Measurements from ENCODE around the gene SF1. TPM values are rescaled to one million over a fixed set of nuclear protein-coding genes. Genes with fewer than 3 reads are reported as not detected.

Gene SF1
- total RNA-seq, 1 experiment from 2014 or later: 360 TPM

GRCh38 chr11:64799623-64800302 is 21.4 kb upstream of the SF1 start:
- ChIA-PET POLR2A (interaction anchor here (1.6 kb wide), 1 partner anchor 21 kb away, joined by 4 read pairs; the partner anchor contains the start of gene SF1), CTCF (interaction anchor here (0.5 to 0.6 kb wide), 2 partner anchors 75 to 476 kb away, joined by 3 to 14 read pairs; no protein-coding TSS in a partner anchor)
- in situ Hi-C loops (cut with HindIII; ENCODE audit: low pct_unique_long_range_greater_than_20kb, low sequenced_read_pairs): no loop called here
- Histone ChIP-seq H3K4me1 (ENCODE audit: control insufficient read depth, insufficient read depth, low read length) (peaks cover 18% of the 10 kb centered on the region), H3K27ac (ENCODE audit: low read length) (no peak overlapping the region), H3K27me3 (ENCODE audit: control insufficient read depth, insufficient read depth, low read length) (no peaks in the 10 kb centered on the region), H3K9me3 (ENCODE audit: control insufficient read depth, insufficient read depth, low read depth, low read length) (no peaks in the 10 kb centered on the region), H3K36me3 (ENCODE audit: control insufficient read depth, insufficient read depth, low read length) (no peaks in the 10 kb centered on the region; the same call in 1 of the 2 replicates), H3K4me3 (ENCODE audit: low read depth in 2 of 2, low read length in 2 of 2) (no peak overlapping the region)
- TF ChIP-seq SIN3A (IDR thresholded peaks at IDR 0.05; ENCODE audit: borderline replicate concordance, insufficient read depth, low read depth, low read length) (no peak), TCF7L2 (IDR thresholded peaks at IDR 0.05; ENCODE audit: low read depth, low read length) (no peak), CTCF (IDR thresholded peaks at IDR 0.05) (no peak), POLR2AphosphoS5 (IDR thresholded peaks at IDR 0.05; ENCODE audit: low read depth, low read length) (no peak), REST (IDR thresholded peaks at IDR 0.05; ENCODE audit: insufficient read depth in 1 of 2, low read depth in 2 of 2, low read length in 1 of 2) (no peak)
- intact Hi-C loops (cut with micrococcal nuclease; ENCODE audit: unreplicated experiment): no loop called here
- BruUV-seq (replicated peaks): no TSS peak
- no peak for ATAC-seq
- no peak for DNase-seq (ENCODE audit: low read depth, low spot score)

GRCh38 chr11:64799256-64799622 is 20.9 kb upstream of the SF1 start:
- no peak for TF ChIP-seq CTCF (IDR thresholded peaks at IDR 0.05)
- no peak for TF ChIP-seq POLR2AphosphoS5 (IDR thresholded peaks at IDR 0.05; ENCODE audit: low read depth, low read length)
- TF ChIP-seq REST (IDR thresholded peaks at IDR 0.05; ENCODE audit: insufficient read depth in 1 of 2, low read depth in 2 of 2, low read length in 1 of 2): no peak
- TF ChIP-seq SIN3A (IDR thresholded peaks at IDR 0.05; ENCODE audit: borderline replicate concordance, insufficient read depth, low read depth, low read length): no peak
- TF ChIP-seq TCF7L2 (IDR thresholded peaks at IDR 0.05; ENCODE audit: low read depth, low read length): no peak
- Histone ChIP-seq H3K9me3 (ENCODE audit: control insufficient read depth, insufficient read depth, low read depth, low read length) (no peaks in the 10 kb centered on the region), H3K27ac (ENCODE audit: low read length) (no peak overlapping the region), H3K4me3 (ENCODE audit: low read depth in 2 of 2, low read length in 2 of 2) (no peak overlapping the region), H3K4me1 (ENCODE audit: control insufficient read depth, insufficient read depth, low read length) (peaks cover 16% of the 10 kb centered on the region), H3K36me3 (ENCODE audit: control insufficient read depth, insufficient read depth, low read length) (no peaks in the 10 kb centered on the region; the same call in 1 of the 2 replicates), H3K27me3 (ENCODE audit: control insufficient read depth, insufficient read depth, low read length) (no peaks in the 10 kb centered on the region)
- no TSS peak for BruUV-seq (replicated peaks)
- in situ Hi-C loops (cut with HindIII; ENCODE audit: low pct_unique_long_range_greater_than_20kb, low sequenced_read_pairs): no loop called here
- intact Hi-C loops (cut with micrococcal nuclease; ENCODE audit: unreplicated experiment): no loop called here
- ChIA-PET POLR2A (interaction anchor here (1.6 kb wide), 1 partner anchor 20 kb away, joined by 4 read pairs; the partner anchor contains the start of gene SF1), CTCF (interaction anchor here (0.5 to 0.6 kb wide), 2 partner anchors 76 to 476 kb away, joined by 3 to 14 read pairs; no protein-coding TSS in a partner anchor)
- DNase-seq (ENCODE audit: low read depth, low spot score): no peak
- no peak for ATAC-seq
